HCT116 (cell line): Measurements from ENCODE around the gene RPS6KA2. TPM values are rescaled to one million over a fixed set of nuclear protein-coding genes. Genes with fewer than 3 reads are reported as not detected.

Source experiments
- ATAC-seq: fragments of 200-7000 bp; cut with Tn5 transposase; 2 replicates; pipeline ENCODE4 v1.9.1; 2020; ENCODE audit warnings: mild to moderate bottlenecking, moderate library complexity
- BruUV-seq: library from RNA; stranded (reverse); fragments of 400-500 nt; replicated peaks from 2 replicates; lab custom pipeline; 2021; lab: Mats Ljungman, UMichigan
- CTCF ChIA-PET: fragments of 300-600 bp; sonication (Branson Sonifier 250); formaldehyde crosslinking; loops from one replicate; lab custom pipeline; 2021; ENCODE audit warnings: antibody characterized with exemption; lab: Charles Lee
- POLR2A ChIA-PET: fragments of 300-600, 350-600 bp; sonication (Branson Sonifier 250); formaldehyde crosslinking; loops from one replicate; lab custom pipeline; 2021; ENCODE audit warnings: antibody characterized with exemption; lab: Charles Lee
- RAD21 ChIA-PET, 2 experiments: fragments of 300-600 bp; sonication (Branson Sonifier 250); formaldehyde crosslinking; loops; one replicate each; lab custom pipeline; 2023; ENCODE audit warnings: low total read pairs in 2 of 2; ENCODE audit not compliant: uncharacterized antibody in 2 of 2, unreplicated experiment in 2 of 2, low non-redundant PET in 1 of 2; lab: Charles Lee
- DNase-seq: peaks from one replicate; pipeline ENCODE4 v3.0.0-alpha.2; 2010; ENCODE audit warnings: low read depth, low spot score
- H2AFZ ChIP-seq: fragments of 200-600 bp; shearing (Covaris generic), sonication (generic); 2 replicates; pipeline ENCODE4 v1.6.1; 2017; ENCODE audit warnings: low read depth, mixed run types, mixed read lengths, antibody characterized with exemption, low read length; ENCODE audit not compliant: poor library complexity, severe bottlenecking
- H3K27ac ChIP-seq: 2 replicates; pipeline ENCODE4 v1.5.1; 2012; ENCODE audit warnings: low read depth, low read length
- H3K27me3 ChIP-seq: fragments of 200-600 bp; sonication (generic); 2 replicates; pipeline ENCODE4 v1.6.1; 2016; ENCODE audit warnings: mixed run types, low read length, mixed read lengths; ENCODE audit not compliant: insufficient read depth
- H3K36me3 ChIP-seq, 2 experiments: fragments of 200-500 bp in 1 of 2; fragments of 200-600 bp in 1 of 2; sonication (Bioruptor generic) in 1 of 2; sonication (generic) in 1 of 2; 2 replicates each; pipeline versions ENCODE4 v1.5.1 to v1.6.1; 2014 to 2016; ENCODE audit warnings: low read length in 2 of 2, inconsistent platforms in 1 of 2, mixed read lengths in 1 of 2, mixed run types in 1 of 2; ENCODE audit not compliant: insufficient read depth in 2 of 2, control insufficient read depth in 1 of 2
- H3K4me1 ChIP-seq, 2 experiments: fragments of 200-600 bp in 1 of 2; sonication (generic) in 1 of 2; 2 replicates each; pipeline versions ENCODE4 v1.5.1 to v1.6.1; 2012 to 2017; ENCODE audit warnings: low read length in 2 of 2, inconsistent platforms in 1 of 2, mild to moderate bottlenecking in 1 of 2, mixed read lengths in 1 of 2, mixed run types in 1 of 2, moderate library complexity in 1 of 2; ENCODE audit not compliant: insufficient read depth in 2 of 2, control insufficient read depth in 1 of 2
- H3K4me2 ChIP-seq: fragments of 200-600 bp; sonication (generic); 2 replicates; pipeline ENCODE4 v1.6.1; 2017; ENCODE audit warnings: mixed run types, low read length, mixed read lengths
- H3K4me3 ChIP-seq, 2 experiments: fragments of 200-600 bp in 1 of 2; sonication (generic) in 1 of 2; replicated peaks in 1 of 2; 2 replicates each; pipeline ENCODE4 v1.5.1; 2011 to 2016; ENCODE audit warnings: low read length in 2 of 2, control low read depth in 1 of 2, low read depth in 1 of 2, mild to moderate bottlenecking in 1 of 2, mixed read lengths in 1 of 2, mixed run types in 1 of 2
- H3K79me2 ChIP-seq: fragments of 200-600 bp; sonication (generic); 2 replicates; pipeline ENCODE4 v1.6.1; 2017; ENCODE audit warnings: mild to moderate bottlenecking, mixed run types, low read length, moderate library complexity, mixed read lengths; ENCODE audit not compliant: insufficient read depth
- H3K9ac ChIP-seq: fragments of 200-600 bp; sonication (generic); 2 replicates; pipeline ENCODE4 v1.6.1; 2016; ENCODE audit warnings: low read length, mixed read lengths
- H3K9me2 ChIP-seq: fragments of 200-600 bp; sonication (generic), shearing (Covaris generic); 2 replicates; pipeline ENCODE4 v1.6.1; 2017; ENCODE audit warnings: mixed run types, mild to moderate bottlenecking, moderate library complexity; ENCODE audit not compliant: insufficient read depth
- H3K9me3 ChIP-seq, 2 experiments: fragments of 200-500 bp in 1 of 2; fragments of 200-600 bp in 1 of 2; sonication (Bioruptor generic) in 1 of 2; sonication (generic) in 1 of 2; 2 replicates each; pipeline ENCODE4 v1.6.1; 2014 to 2017; ENCODE audit warnings: low read length in 2 of 2, mixed read lengths in 2 of 2, inconsistent platforms in 1 of 2, low read depth in 1 of 2, mild to moderate bottlenecking in 1 of 2, mixed run types in 1 of 2, moderate library complexity in 1 of 2; ENCODE audit not compliant: control insufficient read depth in 1 of 2, insufficient read depth in 1 of 2
- H4K20me1 ChIP-seq: fragments of 200-600 bp; sonication (generic), shearing (Covaris generic); 2 replicates; pipeline ENCODE4 v1.6.1; 2017; ENCODE audit warnings: mixed run types, mild to moderate bottlenecking, moderate library complexity; ENCODE audit not compliant: insufficient read depth
- EGR1 ChIP-seq: IDR thresholded peaks from 2 replicates; pipeline ENCODE4 v1.6.1; 2012; ENCODE audit warnings: low read depth
- ELF1 ChIP-seq: IDR thresholded peaks from 2 replicates; pipeline ENCODE4 v1.6.1; 2012; ENCODE audit warnings: low read depth, borderline replicate concordance
- FOSL1 ChIP-seq: IDR thresholded peaks from 2 replicates; pipeline ENCODE4 v1.6.1; 2012; ENCODE audit warnings: low read depth
- JUND ChIP-seq: IDR thresholded peaks from 2 replicates; pipeline ENCODE4 v1.6.1; 2012
- POLR2A ChIP-seq: IDR thresholded peaks from 2 replicates; pipeline ENCODE4 v1.7.0; 2011; ENCODE audit warnings: borderline replicate concordance; ENCODE audit not compliant: insufficient read depth, insufficient read length; ENCODE audit errors: extremely low read depth
- RAD21 ChIP-seq: IDR thresholded peaks from 2 replicates; pipeline ENCODE4 v1.6.1; 2012; ENCODE audit warnings: low read depth, mild to moderate bottlenecking
- SP1 ChIP-seq: IDR thresholded peaks from 2 replicates; pipeline ENCODE4 v1.6.1; 2012; ENCODE audit warnings: low read depth
- SRF ChIP-seq: IDR thresholded peaks from 2 replicates; pipeline ENCODE4 v1.6.1; 2012; ENCODE audit warnings: low read depth
- TCF7L2 ChIP-seq: IDR thresholded peaks from 2 replicates; pipeline ENCODE4 v1.7.0; 2011; ENCODE audit warnings: borderline replicate concordance, inconsistent platforms; ENCODE audit not compliant: insufficient read depth, insufficient read length; ENCODE audit errors: extremely low read depth
- ZFX ChIP-seq: fragments of 450-650 bp; IDR thresholded peaks from 2 replicates; pipeline ENCODE4 v1.6.1; 2017
- intact Hi-C: fragments of 100-400 bp; cut with micrococcal nuclease; formaldehyde crosslinking; loops from 2 replicates; pipeline ENCODE4 v1.10.0; 2022
- total RNA-seq: library from RNA; stranded (reverse); gene quantifications from one replicate; pipeline ENCODE4 v1.2.1, GENCODE V29; 2021; ENCODE audit not compliant: unreplicated experiment
- TF ChIP-seq, protein P1 (sequence below): IDR thresholded peaks from 2 replicates; pipeline ENCODE4 v1.6.1; 2011; ENCODE audit warnings: mild to moderate bottlenecking, low read length, moderate library complexity; ENCODE audit not compliant: insufficient replicate concordance; ENCODE audit errors: extremely low read depth
- TF ChIP-seq, protein P2 (sequence below), 3 experiments: fragments of 200-600 bp in 1 of 3; sonication (generic) in 1 of 3; IDR thresholded peaks in 2 of 3; conservative IDR thresholded peaks in 1 of 3; 2 replicates each; pipeline ENCODE4 v1.5.1; 2012 to 2017; ENCODE audit warnings: low read depth in 2 of 3, low read length in 2 of 3, antibody characterized with exemption in 1 of 3, borderline replicate concordance in 1 of 3, control low read depth in 1 of 3, mild to moderate bottlenecking in 1 of 3, mixed read lengths in 1 of 3, mixed run types in 1 of 3, moderate library complexity in 1 of 3; ENCODE audit not compliant: insufficient read depth in 1 of 3

The RPS6KA2 gene
- total RNA-seq, 1 experiment from 2014 or later: 8.5 TPM

DNA sequence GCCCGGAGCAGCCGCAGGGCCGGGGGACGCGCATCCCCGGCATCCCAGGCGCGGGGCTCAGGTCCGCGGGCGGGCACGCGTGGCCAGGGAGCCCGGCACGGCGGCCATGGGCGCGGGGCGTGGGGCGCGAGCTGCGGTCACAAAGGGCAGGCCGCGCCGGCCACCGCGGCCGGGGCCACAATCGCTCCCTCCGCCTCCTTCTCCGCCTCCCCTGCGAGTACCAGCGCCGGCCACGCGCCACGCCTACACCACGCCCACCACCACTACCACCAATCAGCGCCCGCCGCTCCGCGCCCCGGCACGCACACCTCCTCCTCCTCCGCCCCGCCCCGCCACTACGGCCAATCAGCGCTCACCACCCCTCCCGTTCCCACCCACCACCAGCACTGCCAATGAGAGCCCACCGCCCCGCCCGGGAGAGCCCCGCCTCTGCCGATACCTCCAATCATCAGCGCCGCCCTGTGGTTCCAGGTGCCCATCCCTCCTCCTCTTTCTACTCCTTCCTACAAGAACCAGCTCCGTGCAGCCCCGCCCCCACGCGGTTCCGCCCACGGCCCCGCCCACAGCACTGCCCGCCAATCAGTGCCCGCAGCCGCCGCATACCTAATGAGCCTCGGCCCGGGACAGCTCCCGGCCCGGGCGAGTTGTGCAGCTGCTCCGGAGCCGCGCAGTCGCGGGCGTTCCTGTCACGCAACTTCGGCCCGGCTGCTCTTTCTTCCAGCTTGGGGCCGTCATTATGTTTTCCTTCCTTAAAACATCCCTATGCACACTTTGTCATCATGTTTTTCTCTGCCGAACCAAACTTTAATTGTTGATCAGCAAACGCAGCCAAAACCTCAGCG, at the start of gene RPS6KA2 (continued):
- no peak for TF ChIP-seq ELF1
- no peak; the same call in 1 of the 2 replicates for TF ChIP-seq SRF
- TF ChIP-seq FOSL1: no peak
- TF ChIP-seq, protein P1, sequence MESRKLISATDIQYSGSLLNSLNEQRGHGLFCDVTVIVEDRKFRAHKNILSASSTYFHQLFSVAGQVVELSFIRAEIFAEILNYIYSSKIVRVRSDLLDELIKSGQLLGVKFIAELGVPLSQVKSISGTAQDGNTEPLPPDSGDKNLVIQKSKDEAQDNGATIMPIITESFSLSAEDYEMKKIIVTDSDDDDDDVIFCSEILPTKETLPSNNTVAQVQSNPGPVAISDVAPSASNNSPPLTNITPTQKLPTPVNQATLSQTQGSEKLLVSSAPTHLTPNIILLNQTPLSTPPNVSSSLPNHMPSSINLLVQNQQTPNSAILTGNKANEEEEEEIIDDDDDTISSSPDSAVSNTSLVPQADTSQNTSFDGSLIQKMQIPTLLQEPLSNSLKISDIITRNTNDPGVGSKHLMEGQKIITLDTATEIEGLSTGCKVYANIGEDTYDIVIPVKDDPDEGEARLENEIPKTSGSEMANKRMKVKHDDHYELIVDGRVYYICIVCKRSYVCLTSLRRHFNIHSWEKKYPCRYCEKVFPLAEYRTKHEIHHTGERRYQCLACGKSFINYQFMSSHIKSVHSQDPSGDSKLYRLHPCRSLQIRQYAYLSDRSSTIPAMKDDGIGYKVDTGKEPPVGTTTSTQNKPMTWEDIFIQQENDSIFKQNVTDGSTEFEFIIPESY: no peak

DNA sequence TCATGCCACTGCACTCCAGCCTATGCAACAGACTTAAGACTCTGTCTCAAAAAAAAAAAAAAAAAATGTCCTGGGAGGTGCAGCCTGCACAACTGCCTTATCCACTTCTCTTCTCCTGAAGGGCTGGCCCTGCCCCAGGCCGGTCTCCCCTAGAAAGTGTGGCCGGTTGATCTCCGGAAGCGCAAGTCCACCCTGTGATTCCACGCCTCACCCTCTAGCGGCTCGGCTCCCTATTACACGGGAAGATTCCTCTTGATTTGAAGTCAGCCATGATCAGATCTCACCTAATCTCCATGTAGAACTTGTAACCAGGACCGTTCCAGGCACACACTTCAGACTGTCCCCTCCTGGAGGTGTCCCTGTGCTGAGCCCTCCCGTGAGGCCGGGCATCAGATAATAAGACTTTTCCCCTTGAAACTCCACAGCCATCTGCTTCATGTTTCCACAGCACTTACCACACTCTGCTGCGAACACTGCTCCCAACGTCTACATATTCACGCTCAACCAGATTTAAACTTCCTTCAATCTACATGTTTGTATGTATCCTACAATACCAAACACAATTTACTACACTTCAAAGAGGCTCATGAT, 49.3 kb upstream of the RPS6KA2 start:
- no peaks in the 10 kb centered on the region for H4K20me1 ChIP-seq
- no peaks in the 10 kb centered on the region for H3K27me3 ChIP-seq
- no peak overlapping the region for H2AFZ ChIP-seq
- H3K4me1 ChIP-seq: peaks cover 19 to 27% of the 10 kb centered on the region in 2 experiments
- intact Hi-C loops: no loop called here
- ChIA-PET CTCF (no interaction called here), POLR2A (no interaction called here), RAD21 (no interaction called here)
- H3K9me3 ChIP-seq: no peaks in the 10 kb centered on the region
- no peak overlapping the region for H3K4me3 ChIP-seq
- H3K27ac ChIP-seq: no peak overlapping the region
- DNase-seq (no peak), ATAC-seq (no peak)
- no peaks in the 10 kb centered on the region for H3K36me3 ChIP-seq
- TF ChIP-seq SP1 (no peak), ZFX (no peak), EGR1 (no peak), POLR2A (no peak), ELF1 (no peak), TCF7L2 (no peak), SRF (no peak), RAD21 (no peak), JUND (no peak)
- TF ChIP-seq, protein P2, sequence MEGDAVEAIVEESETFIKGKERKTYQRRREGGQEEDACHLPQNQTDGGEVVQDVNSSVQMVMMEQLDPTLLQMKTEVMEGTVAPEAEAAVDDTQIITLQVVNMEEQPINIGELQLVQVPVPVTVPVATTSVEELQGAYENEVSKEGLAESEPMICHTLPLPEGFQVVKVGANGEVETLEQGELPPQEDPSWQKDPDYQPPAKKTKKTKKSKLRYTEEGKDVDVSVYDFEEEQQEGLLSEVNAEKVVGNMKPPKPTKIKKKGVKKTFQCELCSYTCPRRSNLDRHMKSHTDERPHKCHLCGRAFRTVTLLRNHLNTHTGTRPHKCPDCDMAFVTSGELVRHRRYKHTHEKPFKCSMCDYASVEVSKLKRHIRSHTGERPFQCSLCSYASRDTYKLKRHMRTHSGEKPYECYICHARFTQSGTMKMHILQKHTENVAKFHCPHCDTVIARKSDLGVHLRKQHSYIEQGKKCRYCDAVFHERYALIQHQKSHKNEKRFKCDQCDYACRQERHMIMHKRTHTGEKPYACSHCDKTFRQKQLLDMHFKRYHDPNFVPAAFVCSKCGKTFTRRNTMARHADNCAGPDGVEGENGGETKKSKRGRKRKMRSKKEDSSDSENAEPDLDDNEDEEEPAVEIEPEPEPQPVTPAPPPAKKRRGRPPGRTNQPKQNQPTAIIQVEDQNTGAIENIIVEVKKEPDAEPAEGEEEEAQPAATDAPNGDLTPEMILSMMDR (IDR thresholded peaks at IDR 0.05 in 2 of 3, conservative IDR thresholded peaks at IDR 0.05 in 1 of 3; ENCODE audit: borderline replicate concordance in 1 of 3, insufficient read depth in 1 of 3, low read depth in 2 of 3, low read length in 2 of 3): no peak
- TF ChIP-seq, protein P1: no peak
- BruUV-seq: no TSS peak
- H3K79me2 ChIP-seq: no peaks in the 10 kb centered on the region
- H3K4me2 ChIP-seq: no peak overlapping the region
- H3K9ac ChIP-seq: no peak overlapping the region
- H3K9me2 ChIP-seq: no peaks in the 10 kb centered on the region
